Thyroid gland (tissue), 4 donors: Measurements from ENCODE around the gene PAGR1. TPM values are rescaled to one million over a fixed set of nuclear protein-coding genes. Genes with fewer than 3 reads are reported as not detected.

ENCODE experiments used
- DNase-seq, 2 donors: peaks; one replicate each; pipeline ENCODE4 v3.0.0-alpha.2; 2019
- H3K27ac ChIP-seq, 3 donors: fragments of 200-600 bp; sonication (generic); 1 replicate in 2 of 3; 2 replicates in 1 of 3; pipeline ENCODE4 v1.5.1; 2016 to 2019; ENCODE audit warnings: mild to moderate bottlenecking in 1 of 3, moderate library complexity in 1 of 3
- H3K27me3 ChIP-seq: fragments of 200-600 bp; sonication (generic); one replicate; pipeline ENCODE4 v1.5.1; 2019
- H3K36me3 ChIP-seq, 2 donors: fragments of 200-600 bp; sonication (generic); one replicate each; pipeline ENCODE4 v1.5.1; 2016 to 2019
- H3K4me1 ChIP-seq, 2 donors: fragments of 200-600 bp; sonication (generic); one replicate each; pipeline ENCODE4 v1.5.1; 2017 to 2019
- H3K4me3 ChIP-seq, 3 donors: fragments of 200-600 bp; sonication (generic); replicated peaks in 1 of 3; 1 replicate in 2 of 3; 2 replicates in 1 of 3; pipeline ENCODE4 v1.5.1; 2016; ENCODE audit warnings: mild to moderate bottlenecking in 1 of 3
- H3K9me3 ChIP-seq: fragments of 200-600 bp; sonication (generic); one replicate; pipeline ENCODE4 v1.5.1; 2017
- CTCF ChIP-seq, 6 experiments: fragments of 200-600 bp in 3 of 6; fragments of 450-650 bp in 3 of 6; sonication (generic) in 3 of 6; IDR thresholded peaks; one replicate each; pipeline ENCODE4 v1.5.1; 2016 to 2019; ENCODE audit warnings: antibody characterized with exemption in 6 of 6, mild to moderate bottlenecking in 2 of 6, inconsistent platforms in 1 of 6, moderate library complexity in 1 of 6
- POLR2A ChIP-seq, 2 donors: fragments of 450-650 bp; IDR thresholded peaks; one replicate each; pipeline ENCODE4 v1.6.1; 2017; ENCODE audit warnings: antibody characterized with exemption in 2 of 2, mild to moderate bottlenecking in 2 of 2, moderate library complexity in 1 of 2
- WGBS, 2 donors: methylation state at CpG; one replicate each; pipeline ENCODE4 v1.1.5; 2017; 5-methylcytosine and 5-hydroxymethylcytosine counted together
- intact Hi-C: fragments of 100-400 bp; cut with DNase I; formaldehyde crosslinking; loops from one replicate; pipeline ENCODE4 v1.15.1; 2023
- total RNA-seq, 4 donors: library from RNA; depleted of rRNA; stranded (reverse); fragments of >200 nt; gene quantifications; one replicate each; pipeline ENCODE4 v1.2.3, GENCODE V29; 2016

PAGR1 gene
- total RNA-seq, 4 donors from 2014 or later: 38.2 to 75.0 (median 55.2) TPM

- no peak overlapping the region for H3K27ac ChIP-seq
- TF ChIP-seq POLR2A (IDR thresholded peaks at IDR 0.05) (no peak), CTCF (IDR thresholded peaks at IDR 0.05) (no peak)
- no peak for DNase-seq
- H3K4me3 ChIP-seq: no peak overlapping the region
- H3K9me3 ChIP-seq: no peaks in the 10 kb centered on the region
- H3K4me1 ChIP-seq: no peaks in the 10 kb centered on the region
- H3K36me3 ChIP-seq: peaks cover 48 to 63% of the 10 kb centered on the region in 2 donors
- no peaks in the 10 kb centered on the region for H3K27me3 ChIP-seq
- 76 to 87% methylated on average over 7 of the region's 7 CpGs for WGBS, 2 donors
- intact Hi-C loops: loop anchor here (10.0 kb wide), 1 partner anchor 189 kb away; the partner anchor contains the start of gene C16orf92
Measured at GRCh38 chr16:29835926-29836325, 20.0 kb downstream of the PAGR1 start.

- WGBS, 2 donors: 83 to 88% methylated on average over 12 to 15 of the region's 15 CpGs
- no peaks in the 10 kb centered on the region for H3K27me3 ChIP-seq
- H3K4me3 ChIP-seq: no peak overlapping the region
- DNase-seq: no peak
- no peaks in the 10 kb centered on the region for H3K9me3 ChIP-seq
- peaks cover 46 to 66% of the 10 kb centered on the region in 2 donors for H3K36me3 ChIP-seq
- H3K27ac ChIP-seq: no peak overlapping the region
- no peak for TF ChIP-seq CTCF (IDR thresholded peaks at IDR 0.05)
- no peak for TF ChIP-seq POLR2A (IDR thresholded peaks at IDR 0.05)
- intact Hi-C loops: loop anchor here (10.0 kb wide), 1 partner anchor 188 kb away; the partner anchor contains the start of gene C16orf92
- no peaks in the 10 kb centered on the region for H3K4me1 ChIP-seq
Measured at GRCh38 chr16:29836623-29837022, 20.7 kb downstream of the PAGR1 start.

GRCh38 chr16:29837841-29838240, 21.9 kb downstream of the PAGR1 start:
- H3K27me3 ChIP-seq: no peaks in the 10 kb centered on the region
- no peak overlapping the region for H3K4me3 ChIP-seq
- no peaks in the 10 kb centered on the region for H3K4me1 ChIP-seq
- TF ChIP-seq POLR2A (IDR thresholded peaks at IDR 0.05) (no peak), CTCF (IDR thresholded peaks at IDR 0.05) (no peak)
- H3K36me3 ChIP-seq: peaks cover 56 to 73% of the 10 kb centered on the region in 2 donors
- no peak overlapping the region for H3K27ac ChIP-seq
- no peaks in the 10 kb centered on the region for H3K9me3 ChIP-seq
- WGBS, 2 donors: 93 to 98% methylated on average over 5 of the region's 5 CpGs
- no peak for DNase-seq
- intact Hi-C loops: loop anchor here (10.0 kb wide), 1 partner anchor 187 kb away; the partner anchor contains the start of gene C16orf92

- peaks cover 52 to 73% of the 10 kb centered on the region in 2 donors for H3K36me3 ChIP-seq
- no peak overlapping the region for H3K27ac ChIP-seq
- WGBS, 2 donors: 91 to 94% methylated on average over 4 to 6 of the region's 6 CpGs
- no peaks in the 10 kb centered on the region for H3K27me3 ChIP-seq
- H3K4me3 ChIP-seq: no peak overlapping the region
- intact Hi-C loops: loop anchor here (10.0 kb wide), 1 partner anchor 185 kb away; the partner anchor contains the start of gene C16orf92
- H3K9me3 ChIP-seq: no peaks in the 10 kb centered on the region
- no peaks in the 10 kb centered on the region for H3K4me1 ChIP-seq
- no peak for DNase-seq
- TF ChIP-seq POLR2A (IDR thresholded peaks at IDR 0.05): no peak
- TF ChIP-seq CTCF (IDR thresholded peaks at IDR 0.05): no peak
Measured at GRCh38 chr16:29839822-29840221, 23.9 kb downstream of the PAGR1 start.

- Histone ChIP-seq H3K36me3 (peaks cover 53 to 77% of the 10 kb centered on the region in 2 donors), H3K9me3 (no peaks in the 10 kb centered on the region), H3K4me1 (no peaks in the 10 kb centered on the region), H3K4me3 (no peak overlapping the region), H3K27me3 (no peaks in the 10 kb centered on the region), H3K27ac (no peak overlapping the region)
- DNase-seq: no peak
- no peak for TF ChIP-seq CTCF (IDR thresholded peaks at IDR 0.05)
- no peak for TF ChIP-seq POLR2A (IDR thresholded peaks at IDR 0.05)
- intact Hi-C loops: no loop called here
- WGBS, 2 donors: 88 to 93% methylated on average over 10 of the region's 10 CpGs
Measured at GRCh38 chr16:29840240-29840639, 24.3 kb downstream of the PAGR1 start.
